Suprapubic skin (tissue), 4 donors: ENCODE data around the gene SLC24A2. TPM values are rescaled to one million over a fixed set of nuclear protein-coding genes. Genes with fewer than 3 reads are reported as not detected.

ENCODE experiments used
- DNase-seq, 2 donors: peaks; one replicate each; pipeline ENCODE4 v3.0.0-alpha.2; 2019; ENCODE audit warnings: low spot score in 2 of 2
- H3K27ac ChIP-seq: fragments of 200-600 bp; sonication (generic); one replicate; pipeline ENCODE4 v1.5.1; 2019
- H3K27me3 ChIP-seq: fragments of 200-600 bp; sonication (generic); one replicate; pipeline ENCODE4 v1.5.1; 2019
- H3K36me3 ChIP-seq: fragments of 200-600 bp; sonication (generic); one replicate; pipeline ENCODE4 v1.5.1; 2019
- H3K4me1 ChIP-seq: fragments of 200-600 bp; sonication (generic); one replicate; pipeline ENCODE4 v1.5.1; 2019
- H3K4me3 ChIP-seq: fragments of 200-600 bp; sonication (generic); one replicate; pipeline ENCODE4 v1.5.1; 2019; ENCODE audit warnings: mild to moderate bottlenecking
- H3K9me3 ChIP-seq: fragments of 200-600 bp; sonication (generic); one replicate; pipeline ENCODE4 v1.5.1; 2019
- CTCF ChIP-seq, 2 donors: fragments of 200-600 bp in 1 of 2; fragments of 450-650 bp in 1 of 2; sonication (generic) in 1 of 2; IDR thresholded peaks; one replicate each; pipeline ENCODE4 v1.5.1; 2016 to 2019; ENCODE audit warnings: antibody characterized with exemption in 2 of 2, mild to moderate bottlenecking in 1 of 2, moderate library complexity in 1 of 2
- EP300 ChIP-seq: sonication (generic); formaldehyde crosslinking; IDR thresholded peaks from one replicate; pipeline ENCODE4 v1.6.1; 2017; ENCODE audit warnings: antibody characterized with exemption
- POLR2A ChIP-seq, 2 donors: fragments of 450-650 bp; IDR thresholded peaks; one replicate each; pipeline ENCODE4 v1.6.1; 2017; ENCODE audit warnings: antibody characterized with exemption in 2 of 2, mild to moderate bottlenecking in 2 of 2, moderate library complexity in 2 of 2
- POLR2AphosphoS5 ChIP-seq, 3 donors: sonication (generic); formaldehyde crosslinking; IDR thresholded peaks; one replicate each; pipeline ENCODE4 v1.6.1; 2017; ENCODE audit warnings: antibody characterized with exemption in 3 of 3
- WGBS: methylation state at CpG from one replicate; pipeline ENCODE4 v1.1.5; 2018; 5-methylcytosine and 5-hydroxymethylcytosine counted together
- total RNA-seq, 4 donors: library from RNA; depleted of rRNA; stranded (reverse); fragments of >200 nt; gene quantifications; one replicate each; pipeline ENCODE4 v1.1.0, GENCODE V29; 2016

Gene SLC24A2
- total RNA-seq, 4 donors from 2014 or later: not detected

GRCh38 chr9:19809422-19810269 is 20.8 kb upstream of the SLC24A2 start:
- Histone ChIP-seq H3K27me3 (no peaks in the 10 kb centered on the region), H3K27ac (no peak overlapping the region), H3K4me1 (no peaks in the 10 kb centered on the region), H3K9me3 (no peaks in the 10 kb centered on the region), H3K36me3 (no peaks in the 10 kb centered on the region), H3K4me3 (no peak overlapping the region)
- 87% methylated on average over 16 of the region's 16 CpGs for WGBS
- DNase-seq: no peak
- TF ChIP-seq POLR2AphosphoS5 (IDR thresholded peaks at IDR 0.05) (no peak), EP300 (no peak), CTCF (IDR thresholded peaks at IDR 0.05) (no peak), POLR2A (IDR thresholded peaks at IDR 0.05) (no peak)

GRCh38 chr9:19807182-19807892 is 18.5 kb upstream of the SLC24A2 start:
- H3K9me3 ChIP-seq: no peaks in the 10 kb centered on the region
- no peak overlapping the region for H3K4me3 ChIP-seq
- 24% methylated on average over 4 of the region's 4 CpGs for WGBS
- H3K36me3 ChIP-seq: no peaks in the 10 kb centered on the region
- no peak for DNase-seq
- no peaks in the 10 kb centered on the region for H3K4me1 ChIP-seq
- H3K27me3 ChIP-seq: no peaks in the 10 kb centered on the region
- no peak overlapping the region for H3K27ac ChIP-seq
- no peak for TF ChIP-seq POLR2A (IDR thresholded peaks at IDR 0.05)
- TF ChIP-seq POLR2AphosphoS5 (IDR thresholded peaks at IDR 0.05): no peak
- no peak for TF ChIP-seq EP300
- TF ChIP-seq CTCF (IDR thresholded peaks at IDR 0.05): no peak

- Histone ChIP-seq H3K36me3 (no peaks in the 10 kb centered on the region), H3K27ac (no peak overlapping the region), H3K9me3 (no peaks in the 10 kb centered on the region), H3K4me1 (no peaks in the 10 kb centered on the region), H3K27me3 (no peaks in the 10 kb centered on the region), H3K4me3 (no peak overlapping the region)
- DNase-seq: no peak
- WGBS: 20% methylated on average over 1 of the region's 1 CpG
- TF ChIP-seq CTCF (IDR thresholded peaks at IDR 0.05) (no peak), POLR2AphosphoS5 (IDR thresholded peaks at IDR 0.05) (no peak), POLR2A (IDR thresholded peaks at IDR 0.05) (no peak), EP300 (no peak)
These were observed 15.6 kb upstream of the SLC24A2 start for GRCh38 chr9:19804431-19804830.

GRCh38 chr9:19800884-19801283 is 12.0 kb upstream of the SLC24A2 start:
- no peaks in the 10 kb centered on the region for H3K4me1 ChIP-seq
- TF ChIP-seq POLR2AphosphoS5 (IDR thresholded peaks at IDR 0.05) (no peak), CTCF (IDR thresholded peaks at IDR 0.05) (no peak), POLR2A (IDR thresholded peaks at IDR 0.05) (no peak), EP300 (no peak)
- H3K36me3 ChIP-seq: no peaks in the 10 kb centered on the region
- H3K9me3 ChIP-seq: no peaks in the 10 kb centered on the region
- H3K4me3 ChIP-seq: no peak overlapping the region
- 100% methylated on average over 1 of the region's 6 CpGs for WGBS
- H3K27ac ChIP-seq: no peak overlapping the region
- no peak for DNase-seq
- H3K27me3 ChIP-seq: no peaks in the 10 kb centered on the region

- TF ChIP-seq POLR2A (IDR thresholded peaks at IDR 0.05): no peak
- no peak for TF ChIP-seq POLR2AphosphoS5 (IDR thresholded peaks at IDR 0.05)
- TF ChIP-seq CTCF (IDR thresholded peaks at IDR 0.05): no peak
- TF ChIP-seq EP300: no peak
- Histone ChIP-seq H3K9me3 (no peaks in the 10 kb centered on the region), H3K27ac (no peak overlapping the region), H3K27me3 (no peaks in the 10 kb centered on the region), H3K36me3 (no peaks in the 10 kb centered on the region), H3K4me3 (no peak overlapping the region), H3K4me1 (no peaks in the 10 kb centered on the region)
- WGBS: 47% methylated on average over 3 of the region's 3 CpGs
- no peak for DNase-seq
These were observed 10.9 kb upstream of the SLC24A2 start for GRCh38 chr9:19799784-19800183.
